ENCODE measurements around the gene KRTAP11-1.

KRTAP11-1 gene

GRCh38 chr21:30881480-30881879 lies at the start of gene KRTAP11-1:
Gene KRTAP11-1 (minus strand): TSS chr21:30881580. CDS start chr21:30881524, 56 bp downstream.
- no peak within 1 kb of the TSS for H3K9ac ChIP-seq (ENCODE audit: low read depth, low read length)
- H3K36me3 ChIP-seq (ENCODE audit: insufficient read depth, low read length) = no peaks in the 10 kb centered on the region
- H3K9me3 ChIP-seq (ENCODE audit: control insufficient read depth, insufficient read depth, low read length) = no peaks in the 10 kb centered on the region
- no peaks in the 10 kb centered on the region for H3K4me1 ChIP-seq (ENCODE audit: insufficient read depth, low read length)

- Histone ChIP-seq H3K4me1 (ENCODE audit: insufficient read depth, low read length) (no peaks in the 10 kb centered on the region), H3K9me3 (ENCODE audit: control insufficient read depth, insufficient read depth, low read length) (no peaks in the 10 kb centered on the region), H3K9ac (ENCODE audit: low read depth, low read length) (no peak overlapping the region), H3K36me3 (ENCODE audit: insufficient read depth, low read length) (no peaks in the 10 kb centered on the region)
These were observed 42.8 kb upstream of the KRTAP11-1 start for GRCh38 chr21:30924146-30924700.

GRCh38 chr21:30921129-30921528 lies 39.7 kb upstream of the KRTAP11-1 start:
- H3K9me3 ChIP-seq (ENCODE audit: control insufficient read depth, insufficient read depth, low read length) = no peaks in the 10 kb centered on the region
- no peak overlapping the region for H3K9ac ChIP-seq (ENCODE audit: low read depth, low read length)
- H3K4me1 ChIP-seq (ENCODE audit: insufficient read depth, low read length) = no peaks in the 10 kb centered on the region
- H3K36me3 ChIP-seq (ENCODE audit: insufficient read depth, low read length) = no peaks in the 10 kb centered on the region

GRCh38 chr21:30917557-30917956 lies 36.2 kb upstream of the KRTAP11-1 start:
- no peaks in the 10 kb centered on the region for H3K4me1 ChIP-seq (ENCODE audit: insufficient read depth, low read length)

GRCh38 chr21:30900881-30901280 lies 19.5 kb upstream of the KRTAP11-1 start:
- Histone ChIP-seq H3K9ac (ENCODE audit: low read depth, low read length) (no peak overlapping the region), H3K4me1 (ENCODE audit: insufficient read depth, low read length) (peaks cover 3% of the 10 kb centered on the region; the same call in 1 of the 2 replicates), H3K9me3 (ENCODE audit: control insufficient read depth, insufficient read depth, low read length) (no peaks in the 10 kb centered on the region), H3K36me3 (ENCODE audit: insufficient read depth, low read length) (no peaks in the 10 kb centered on the region)

More at GRCh38 chr21:30917557-30917956, 36.2 kb upstream of the KRTAP11-1 start:
- Histone ChIP-seq H3K9ac (ENCODE audit: low read depth, low read length) (no peak overlapping the region), H3K9me3 (ENCODE audit: control insufficient read depth, insufficient read depth, low read length) (no peaks in the 10 kb centered on the region), H3K36me3 (ENCODE audit: insufficient read depth, low read length) (no peaks in the 10 kb centered on the region)

GRCh38 chr21:30882866-30883597 lies 1.7 kb upstream of the KRTAP11-1 start:
- no peaks in the 10 kb centered on the region for H3K9me3 ChIP-seq (ENCODE audit: control insufficient read depth, insufficient read depth, low read length)
- no peak overlapping the region for H3K9ac ChIP-seq (ENCODE audit: low read depth, low read length)
- no peaks in the 10 kb centered on the region for H3K4me1 ChIP-seq (ENCODE audit: insufficient read depth, low read length)
- no peaks in the 10 kb centered on the region for H3K36me3 ChIP-seq (ENCODE audit: insufficient read depth, low read length)

- Histone ChIP-seq H3K9ac (ENCODE audit: low read depth, low read length) (no peak overlapping the region), H3K4me1 (ENCODE audit: insufficient read depth, low read length) (no peaks in the 10 kb centered on the region), H3K36me3 (ENCODE audit: insufficient read depth, low read length) (no peaks in the 10 kb centered on the region), H3K9me3 (ENCODE audit: control insufficient read depth, insufficient read depth, low read length) (no peaks in the 10 kb centered on the region)
These were observed 466 bp downstream of the KRTAP11-1 start for GRCh38 chr21:30880914-30881313.

GRCh38 chr21:30874526-30874925 lies 6.9 kb downstream of the KRTAP11-1 start:
- no peak overlapping the region for H3K9ac ChIP-seq (ENCODE audit: low read depth, low read length)
- no peaks in the 10 kb centered on the region for H3K4me1 ChIP-seq (ENCODE audit: insufficient read depth, low read length)
- H3K36me3 ChIP-seq (ENCODE audit: insufficient read depth, low read length) = no peaks in the 10 kb centered on the region
- no peaks in the 10 kb centered on the region for H3K9me3 ChIP-seq (ENCODE audit: control insufficient read depth, insufficient read depth, low read length)

- Histone ChIP-seq H3K9ac (ENCODE audit: low read depth, low read length) (no peak overlapping the region), H3K4me1 (ENCODE audit: insufficient read depth, low read length) (no peaks in the 10 kb centered on the region), H3K9me3 (ENCODE audit: control insufficient read depth, insufficient read depth, low read length) (no peaks in the 10 kb centered on the region)
These were observed 33.5 kb downstream of the KRTAP11-1 start for GRCh38 chr21:30847627-30848500.

GRCh38 chr21:30842990-30843389 lies 38.4 kb downstream of the KRTAP11-1 start:
- Histone ChIP-seq H3K4me1 (ENCODE audit: insufficient read depth, low read length) (no peaks in the 10 kb centered on the region), H3K9ac (ENCODE audit: low read depth, low read length) (no peak overlapping the region), H3K9me3 (ENCODE audit: control insufficient read depth, insufficient read depth, low read length) (no peaks in the 10 kb centered on the region), H3K36me3 (ENCODE audit: insufficient read depth, low read length) (no peaks in the 10 kb centered on the region)

More at GRCh38 chr21:30847627-30848500, 33.5 kb downstream of the KRTAP11-1 start:
- no peaks in the 10 kb centered on the region for H3K36me3 ChIP-seq (ENCODE audit: insufficient read depth, low read length)

- Histone ChIP-seq H3K9me3 (ENCODE audit: control insufficient read depth, insufficient read depth, low read length) (no peaks in the 10 kb centered on the region), H3K4me1 (ENCODE audit: insufficient read depth, low read length) (no peaks in the 10 kb centered on the region), H3K9ac (ENCODE audit: low read depth, low read length) (no peak overlapping the region), H3K36me3 (ENCODE audit: insufficient read depth, low read length) (no peaks in the 10 kb centered on the region)
These were observed 42.1 kb downstream of the KRTAP11-1 start for GRCh38 chr21:30839304-30839703.

- Histone ChIP-seq H3K9me3 (ENCODE audit: control insufficient read depth, insufficient read depth, low read length) (no peaks in the 10 kb centered on the region), H3K4me1 (ENCODE audit: insufficient read depth, low read length) (no peaks in the 10 kb centered on the region), H3K36me3 (ENCODE audit: insufficient read depth, low read length) (no peaks in the 10 kb centered on the region), H3K9ac (ENCODE audit: low read depth, low read length) (no peak overlapping the region)
These were observed 42.8 kb downstream of the KRTAP11-1 start for GRCh38 chr21:30838536-30838935.

GRCh38 chr21:30831194-30831765 lies 50.1 kb downstream of the KRTAP11-1 start:
- Histone ChIP-seq H3K9ac (ENCODE audit: low read depth, low read length) (no peak overlapping the region), H3K4me1 (ENCODE audit: insufficient read depth, low read length) (no peaks in the 10 kb centered on the region), H3K36me3 (ENCODE audit: insufficient read depth, low read length) (no peaks in the 10 kb centered on the region), H3K9me3 (ENCODE audit: control insufficient read depth, insufficient read depth, low read length) (no peaks in the 10 kb centered on the region)

All from ES-I3 (cell line).